DND-41 (cell line): ENCODE data around the gene MYLK.

Source experiments
- ATAC-seq: fragments of 200-7000 bp; cut with Tn5 transposase; 3 replicates; pipeline ENCODE4 v1.9.1; 2021; ENCODE audit warnings: low read depth; ENCODE audit not compliant: insufficient read depth
- DNase-seq: peaks from one replicate; pipeline ENCODE4 v3.0.0-alpha.2; 2020
- H2AFZ ChIP-seq: 2 replicates; pipeline ENCODE4 v1.6.0; 2012; ENCODE audit warnings: low read depth, low read length
- H3K27ac ChIP-seq: 2 replicates; pipeline ENCODE4 v1.5.1; 2012; ENCODE audit warnings: low read length, inconsistent platforms
- H3K27me3 ChIP-seq: fragments of 200-600 bp; sonication (generic); 2 replicates; pipeline ENCODE4 v1.6.0; 2012; ENCODE audit warnings: low read length, mild to moderate bottlenecking, inconsistent platforms; ENCODE audit not compliant: insufficient read depth, poor library complexity
- H3K36me3 ChIP-seq: 2 replicates; pipeline ENCODE4 v1.5.1; 2012; ENCODE audit warnings: low read length, inconsistent platforms; ENCODE audit not compliant: insufficient read depth
- H3K4me1 ChIP-seq: 2 replicates; pipeline ENCODE4 v1.5.1; 2012; ENCODE audit warnings: mild to moderate bottlenecking, low read length; ENCODE audit not compliant: insufficient read depth
- H3K4me2 ChIP-seq: 2 replicates; pipeline ENCODE4 v1.6.0; 2012; ENCODE audit warnings: mild to moderate bottlenecking, moderate library complexity, low read length, inconsistent platforms; ENCODE audit not compliant: insufficient read depth
- H3K4me3 ChIP-seq, 2 experiments: fragments of 200-600 bp in 1 of 2; shearing (Covaris generic) in 1 of 2; 2 replicates each; pipeline ENCODE4 v1.5.1; 2012 to 2016; ENCODE audit warnings: inconsistent platforms in 2 of 2, low read length in 2 of 2, mild to moderate bottlenecking in 2 of 2, low read depth in 1 of 2, moderate library complexity in 1 of 2
- H3K79me2 ChIP-seq: 2 replicates; pipeline ENCODE4 v1.6.0; 2012; ENCODE audit warnings: low read length, inconsistent platforms; ENCODE audit not compliant: insufficient read depth
- H3K9ac ChIP-seq: 2 replicates; pipeline ENCODE4 v1.6.0; 2012; ENCODE audit warnings: low read depth, mild to moderate bottlenecking, inconsistent platforms, low read length, moderate library complexity
- H3K9me3 ChIP-seq: 2 replicates; pipeline ENCODE4 v1.5.1; 2012; ENCODE audit warnings: low read length, moderate library complexity, mild to moderate bottlenecking, inconsistent platforms; ENCODE audit not compliant: insufficient read depth, severe bottlenecking
- H4K20me1 ChIP-seq: 2 replicates; pipeline ENCODE4 v1.6.0; 2012; ENCODE audit warnings: low read length; ENCODE audit not compliant: insufficient read depth
- EZH2 ChIP-seq: IDR thresholded peaks from 3 replicates; pipeline ENCODE4 v1.6.1; 2012; ENCODE audit warnings: borderline replicate concordance, low read depth, mild to moderate bottlenecking, moderate library complexity, low read length, inconsistent platforms; ENCODE audit not compliant: severe bottlenecking
- TF ChIP-seq, protein P1 (sequence below): IDR thresholded peaks from 2 replicates; pipeline ENCODE4 v1.5.1; 2012; ENCODE audit warnings: borderline replicate concordance, low read length, moderate library complexity, mild to moderate bottlenecking; ENCODE audit not compliant: poor library complexity, severe bottlenecking; ENCODE audit errors: extremely low read depth

The MYLK gene

DNA sequence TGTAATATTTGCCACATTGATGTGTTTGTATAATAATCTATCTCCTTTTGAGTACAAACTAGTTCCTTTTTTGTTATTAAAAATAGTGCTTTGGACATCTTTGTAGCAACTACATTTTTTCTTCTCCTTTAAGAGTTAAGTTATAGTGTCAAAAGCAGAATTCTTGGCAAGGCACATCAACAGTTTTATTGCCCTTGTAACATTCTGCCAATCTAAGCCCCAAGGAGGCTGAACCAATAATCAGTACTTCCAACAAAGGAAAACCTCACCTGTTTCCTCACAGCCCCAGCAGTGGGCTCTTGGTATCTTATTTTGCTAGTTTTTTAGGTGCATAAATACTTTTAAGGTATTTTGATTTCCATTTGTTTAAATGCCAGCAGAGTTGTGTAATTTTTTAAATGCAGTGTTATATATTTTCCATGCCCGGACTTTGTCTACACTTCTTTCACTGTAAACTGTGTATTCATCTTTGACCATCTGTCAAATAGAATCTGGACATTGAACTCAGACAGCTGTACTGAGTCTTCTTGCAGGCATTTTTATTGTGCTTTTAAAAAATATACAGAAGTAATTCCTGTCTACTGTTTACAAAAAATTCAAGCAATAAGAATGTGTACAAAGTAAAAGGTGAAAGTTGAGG, 101.0 kb downstream of the MYLK start:
- TF ChIP-seq, protein P1, sequence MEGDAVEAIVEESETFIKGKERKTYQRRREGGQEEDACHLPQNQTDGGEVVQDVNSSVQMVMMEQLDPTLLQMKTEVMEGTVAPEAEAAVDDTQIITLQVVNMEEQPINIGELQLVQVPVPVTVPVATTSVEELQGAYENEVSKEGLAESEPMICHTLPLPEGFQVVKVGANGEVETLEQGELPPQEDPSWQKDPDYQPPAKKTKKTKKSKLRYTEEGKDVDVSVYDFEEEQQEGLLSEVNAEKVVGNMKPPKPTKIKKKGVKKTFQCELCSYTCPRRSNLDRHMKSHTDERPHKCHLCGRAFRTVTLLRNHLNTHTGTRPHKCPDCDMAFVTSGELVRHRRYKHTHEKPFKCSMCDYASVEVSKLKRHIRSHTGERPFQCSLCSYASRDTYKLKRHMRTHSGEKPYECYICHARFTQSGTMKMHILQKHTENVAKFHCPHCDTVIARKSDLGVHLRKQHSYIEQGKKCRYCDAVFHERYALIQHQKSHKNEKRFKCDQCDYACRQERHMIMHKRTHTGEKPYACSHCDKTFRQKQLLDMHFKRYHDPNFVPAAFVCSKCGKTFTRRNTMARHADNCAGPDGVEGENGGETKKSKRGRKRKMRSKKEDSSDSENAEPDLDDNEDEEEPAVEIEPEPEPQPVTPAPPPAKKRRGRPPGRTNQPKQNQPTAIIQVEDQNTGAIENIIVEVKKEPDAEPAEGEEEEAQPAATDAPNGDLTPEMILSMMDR: no peak
- TF ChIP-seq EZH2: no peak
- H3K4me1 ChIP-seq: no peaks in the 10 kb centered on the region
- H3K27ac ChIP-seq: no peak overlapping the region
- no peaks in the 10 kb centered on the region for H4K20me1 ChIP-seq
- DNase-seq: no peak
- H3K36me3 ChIP-seq: no peaks in the 10 kb centered on the region
- peaks cover 14% of the 10 kb centered on the region for H3K27me3 ChIP-seq
- H3K4me3 ChIP-seq: no peak overlapping the region
- no peak overlapping the region for H3K4me2 ChIP-seq
- H2AFZ ChIP-seq: no peak overlapping the region
- H3K79me2 ChIP-seq: no peaks in the 10 kb centered on the region
- no peak overlapping the region for H3K9ac ChIP-seq
- ATAC-seq: no peak
- no peaks in the 10 kb centered on the region for H3K9me3 ChIP-seq

DNA sequence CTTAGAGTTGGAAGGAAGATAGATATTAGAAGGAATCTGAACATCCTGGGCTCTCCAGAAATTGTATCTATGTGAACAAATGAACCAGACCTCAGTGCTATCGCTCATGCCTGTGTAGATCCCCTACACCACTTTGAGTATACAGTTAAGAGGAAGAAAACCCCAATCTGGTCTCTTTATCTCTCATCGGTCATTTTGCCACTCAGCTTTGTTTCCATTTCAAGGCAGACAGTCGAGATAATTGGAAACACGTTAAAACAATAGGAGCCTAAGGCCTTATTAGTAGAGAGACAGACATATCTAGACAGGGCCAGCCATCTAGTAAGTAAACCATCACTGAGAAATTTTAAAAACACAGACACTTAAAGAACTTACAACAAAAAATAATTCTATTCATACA, 101.6 kb downstream of the MYLK start:
- no peak for ATAC-seq
- Histone ChIP-seq H3K27me3 (peaks cover 11% of the 10 kb centered on the region), H3K4me2 (no peak overlapping the region), H2AFZ (no peak overlapping the region), H3K79me2 (no peaks in the 10 kb centered on the region), H3K9ac (no peak overlapping the region), H3K4me3 (no peak overlapping the region), H3K36me3 (no peaks in the 10 kb centered on the region), H3K9me3 (no peaks in the 10 kb centered on the region), H3K27ac (no peak overlapping the region), H3K4me1 (no peaks in the 10 kb centered on the region), H4K20me1 (no peaks in the 10 kb centered on the region)
- no peak for DNase-seq
- TF ChIP-seq EZH2: no peak
- TF ChIP-seq, protein P1: no peak

GRCh38 chr3:123781571-123782275, 102.4 kb downstream of the MYLK start:
- no peak overlapping the region for H3K4me2 ChIP-seq
- H3K9ac ChIP-seq: no peak overlapping the region
- H3K27me3 ChIP-seq: peaks cover 16% of the 10 kb centered on the region
- no peaks in the 10 kb centered on the region for H3K4me1 ChIP-seq
- no peak overlapping the region for H2AFZ ChIP-seq
- no peak overlapping the region for H3K27ac ChIP-seq
- H3K79me2 ChIP-seq: no peaks in the 10 kb centered on the region
- DNase-seq (no peak), ATAC-seq (no peak)
- no peaks in the 10 kb centered on the region for H3K9me3 ChIP-seq
- no peaks in the 10 kb centered on the region for H4K20me1 ChIP-seq
- H3K36me3 ChIP-seq: no peaks in the 10 kb centered on the region
- no peak overlapping the region for H3K4me3 ChIP-seq
- TF ChIP-seq, protein P1: no peak
- no peak for TF ChIP-seq EZH2
